Kidney tubule cell (primary cell): Measurements from ENCODE around the gene SNAI1.
"Not testable (repeated sequence)": the region's sequence is repeated elsewhere in the genome, so short reads cannot be mapped to it uniquely, and the experiment has no call there.

Source experiments
- DNase-seq: peaks from one replicate; pipeline ENCODE4 v3.0.0-alpha.2; 2018; ENCODE audit warnings: low spot score

The SNAI1 gene

GRCh38 chr20:49982346-49983122 is at the start of gene SNAI1:
Gene SNAI1 (plus strand): TSS chr20:49982980. CDS start chr20:49983060, 80 bp downstream.
- peak; percentile 91 for DNase-seq

GRCh38 chr20:49935746-49936152 is 47.0 kb upstream of the SNAI1 start:
- DNase-seq = no peak

GRCh38 chr20:49936153-49937026 is 46.4 kb upstream of the SNAI1 start, which contains the start of gene RNF114:
Gene RNF114 (plus strand): TSS chr20:49936397. CDS start chr20:49936413, 16 bp downstream.
- DNase-seq = peak; percentile 90

GRCh38 chr20:49937027-49937929 is 45.5 kb upstream of the SNAI1 start:
- DNase-seq = peak; percentile 83

GRCh38 chr20:49938173-49939163 is 44.3 kb upstream of the SNAI1 start:
- DNase-seq = peak; percentile 66

DNA sequence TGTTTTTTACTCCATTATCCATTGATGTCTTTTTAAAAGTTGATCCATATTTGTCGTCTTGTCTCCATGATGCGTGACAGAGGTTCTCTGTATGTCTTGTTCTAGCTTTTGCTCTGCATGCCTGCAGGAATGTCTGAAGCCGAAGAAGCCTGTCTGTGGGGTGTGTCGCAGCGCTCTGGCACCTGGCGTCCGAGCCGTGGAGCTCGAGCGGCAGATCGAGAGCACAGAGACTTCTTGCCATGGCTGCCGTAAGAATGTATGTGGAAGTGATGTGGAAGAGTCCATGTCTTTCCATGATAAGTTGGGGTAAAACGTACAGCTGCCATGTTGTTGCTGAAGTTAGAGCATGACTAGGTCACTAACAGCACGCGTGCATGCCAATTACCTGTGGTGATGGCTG is 41.3 kb upstream of the SNAI1 start:
- no peak for DNase-seq

- DNase-seq = no peak
Observed at GRCh38 chr20:49942303-49942702, 40.5 kb upstream of the SNAI1 start.

DNA sequence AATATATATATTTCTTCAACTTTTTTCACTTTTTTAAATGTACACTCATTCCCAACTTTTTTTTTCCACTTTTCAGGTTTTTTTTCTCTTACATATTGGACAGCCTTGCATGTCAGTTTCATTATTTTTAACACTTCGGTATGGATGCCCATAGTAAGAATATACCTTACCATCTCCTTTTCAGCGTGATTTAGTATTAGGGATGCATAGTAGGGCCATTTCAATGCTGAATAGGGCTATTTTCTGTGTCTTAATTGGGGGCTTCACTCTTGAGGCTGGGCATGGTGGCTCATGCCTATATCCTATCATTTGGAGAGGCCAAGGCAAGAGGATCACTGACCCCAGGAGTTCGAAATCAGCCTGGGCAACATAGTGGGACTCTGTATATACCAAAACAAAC is 39.8 kb upstream of the SNAI1 start:
- DNase-seq = no peak

DNA sequence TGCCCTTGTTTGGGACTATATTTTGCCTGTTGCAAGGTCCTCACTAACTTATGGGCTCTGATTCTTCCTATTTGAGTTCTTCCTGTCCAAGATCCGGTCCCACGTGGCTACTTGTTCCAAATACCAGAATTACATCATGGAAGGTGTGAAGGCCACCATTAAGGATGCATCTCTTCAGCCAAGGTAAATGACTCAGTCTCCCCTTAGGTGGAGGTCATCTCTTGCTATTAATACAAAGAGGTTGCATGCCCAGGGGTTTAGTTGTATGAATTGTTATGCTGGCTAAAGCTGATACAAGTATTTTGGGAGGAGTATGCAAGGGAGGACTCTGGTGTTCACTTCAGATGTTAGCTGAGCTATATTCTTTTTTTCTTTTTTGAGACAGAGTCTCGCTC is 37.5 kb upstream of the SNAI1 start:
- no peak for DNase-seq

- no peak for DNase-seq
Observed at GRCh38 chr20:49945701-49946477, 36.9 kb upstream of the SNAI1 start.

GRCh38 chr20:49948178-49948577 is 34.6 kb upstream of the SNAI1 start:
- DNase-seq = no peak

DNA sequence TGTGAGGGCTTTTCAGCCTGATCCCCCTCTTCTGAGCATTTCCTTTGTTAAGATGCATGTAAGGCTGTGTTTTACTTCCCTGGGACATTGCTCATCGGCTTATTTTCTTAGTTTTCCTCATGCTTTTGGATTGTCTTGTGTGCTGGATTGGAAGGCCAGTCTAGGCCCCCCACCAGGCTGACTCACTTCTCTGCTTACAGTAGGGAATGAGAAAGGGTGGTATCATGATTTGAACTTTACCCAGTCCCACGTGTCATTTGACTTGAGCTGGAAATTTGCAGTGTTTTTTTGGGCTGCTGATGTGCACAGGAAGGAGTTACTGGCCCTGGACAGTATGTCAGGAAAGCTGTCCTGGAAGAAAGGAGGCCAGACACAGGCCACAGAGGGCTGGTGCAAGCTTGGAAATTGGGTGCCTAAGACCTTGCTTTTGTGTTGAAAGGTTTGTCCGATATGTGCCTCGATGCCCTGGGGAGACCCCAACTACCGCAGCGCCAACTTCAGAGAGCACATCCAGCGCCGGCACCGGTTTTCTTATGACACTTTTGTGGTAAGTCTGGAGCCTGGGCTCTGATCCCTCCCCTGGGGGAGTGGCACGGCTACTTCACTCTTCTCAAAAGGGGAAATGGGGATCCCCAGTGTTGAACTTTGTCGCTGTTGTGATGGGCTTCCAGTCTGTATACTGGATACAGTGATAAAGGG is 33.8 kb upstream of the SNAI1 start:
- DNase-seq = peak; percentile 92

GRCh38 chr20:49951151-49951550 is 31.6 kb upstream of the SNAI1 start:
- peak; percentile 56 for DNase-seq

- DNase-seq = no peak
Observed at GRCh38 chr20:49955167-49955566, 27.6 kb upstream of the SNAI1 start.

GRCh38 chr20:49955830-49956396 is 26.9 kb upstream of the SNAI1 start:
- not testable (repeated sequence) for DNase-seq

- DNase-seq = no peak
Observed at GRCh38 chr20:49956689-49957088, 26.1 kb upstream of the SNAI1 start.

GRCh38 chr20:49957089-49957938 is 25.5 kb upstream of the SNAI1 start:
- DNase-seq = not testable (repeated sequence)

- DNase-seq = no peak
Observed at GRCh38 chr20:49961413-49961812, 21.4 kb upstream of the SNAI1 start.
